Activated CD8-positive, alpha-beta memory T cell treated with anti-CD3 and anti-CD28 coated beads, Interleukin-2, amount 50 U/mL, for 24 hours (primary cell): Measurements from ENCODE around the gene L3MBTL3.
"Not testable (repeated sequence)": the region's sequence is repeated elsewhere in the genome, so short reads cannot be mapped to it uniquely, and the experiment has no call there.

Experiments
- DNase-seq: peaks from one replicate; pipeline ENCODE4 v3.0.0-alpha.2; 2020; ENCODE audit errors: extremely low read depth

The L3MBTL3 gene

GRCh38 chr6:130138909-130139242 is 120.5 kb downstream of the L3MBTL3 start:
- DNase-seq = no peak

GRCh38 chr6:130140084-130140483 is 121.7 kb downstream of the L3MBTL3 start:
- DNase-seq = no peak

- no peak for DNase-seq
These were observed 125.3 kb downstream of the L3MBTL3 start for GRCh38 chr6:130143709-130144108.

- DNase-seq = no peak
These were observed 128.7 kb downstream of the L3MBTL3 start for GRCh38 chr6:130147111-130147510.

- DNase-seq = no peak
These were observed 129.8 kb downstream of the L3MBTL3 start for GRCh38 chr6:130148181-130148580.

GRCh38 chr6:130149016-130149415 is 130.6 kb downstream of the L3MBTL3 start:
- not testable (repeated sequence) for DNase-seq

GRCh38 chr6:130150906-130151305 is 132.5 kb downstream of the L3MBTL3 start:
- DNase-seq = no peak

- DNase-seq = no peak
These were observed 134.6 kb downstream of the L3MBTL3 start for GRCh38 chr6:130152908-130153510.

GRCh38 chr6:130156908-130157307 is 138.5 kb downstream of the L3MBTL3 start:
- DNase-seq = no peak

GRCh38 chr6:130158056-130158455 is 139.7 kb downstream of the L3MBTL3 start:
- DNase-seq = no peak

GRCh38 chr6:130158548-130158947 is 140.2 kb downstream of the L3MBTL3 start:
- no peak for DNase-seq

GRCh38 chr6:130159956-130160355 is 141.6 kb downstream of the L3MBTL3 start:
- no peak for DNase-seq

- DNase-seq = no peak
These were observed 143.5 kb downstream of the L3MBTL3 start for GRCh38 chr6:130161683-130162404.

- no peak for DNase-seq
These were observed 144.0 kb downstream of the L3MBTL3 start for GRCh38 chr6:130162421-130162820.

GRCh38 chr6:130163266-130163665 is 144.9 kb downstream of the L3MBTL3 start:
- DNase-seq = no peak

- no peak for DNase-seq
These were observed 145.9 kb downstream of the L3MBTL3 start for GRCh38 chr6:130164251-130164650.

- no peak for DNase-seq
These were observed 149.3 kb downstream of the L3MBTL3 start for GRCh38 chr6:130167655-130168054.

GRCh38 chr6:130170160-130170559 is 151.8 kb downstream of the L3MBTL3 start:
- DNase-seq = not testable (repeated sequence)

GRCh38 chr6:130173377-130174004 is 155.1 kb downstream of the L3MBTL3 start:
- not testable (repeated sequence) for DNase-seq

- DNase-seq = no peak
These were observed 158.0 kb downstream of the L3MBTL3 start for GRCh38 chr6:130176378-130176777.

GRCh38 chr6:130178692-130179091 is 160.3 kb downstream of the L3MBTL3 start:
- no peak for DNase-seq

- DNase-seq = no peak
These were observed 164.1 kb downstream of the L3MBTL3 start for GRCh38 chr6:130182466-130182865.
